OCI-LY3 (cell line): Measurements from ENCODE around the gene SLC12A1.

Experiments
- CTCF ChIP-seq: fragments of 200-600, 300-600 bp; sonication (generic); IDR thresholded peaks from 2 replicates; pipeline ENCODE4 v1.5.1; 2014; ENCODE audit warnings: antibody characterized with exemption, low read length, low read depth
- EZH2phosphoT487 ChIP-seq: fragments of 200-600 bp; shearing (Covaris generic); IDR thresholded peaks from 2 replicates; pipeline ENCODE4 v1.6.1; 2018; ENCODE audit warnings: antibody characterized with exemption, mixed run types, low read depth

- TF ChIP-seq CTCF (no peak), EZH2phosphoT487 (no peak)
Observed at GRCh38 chr15:48304398-48304797, 98.3 kb downstream of the SLC12A1 start.
